ENCODE results near the gene TCF15. TPM values are rescaled to one million over a fixed set of nuclear protein-coding genes. Genes with fewer than 3 reads are reported as not detected.

The TCF15 gene
- total and polyA plus RNA-seq, 3 experiments from 2014 or later = not detected

Other genes with a start within 250 kb of the TCF15 start
- 10 to 100 TPM; 24.6 to 28.7 TPM for gene TRIB3, start 229.5 kb downstream of the TCF15 start, total RNA-seq
- gene TRIB3, start 229.5 kb downstream of the TCF15 start, polyA plus RNA-seq = 12.0 TPM
- gene RBCK1, start 202.0 kb downstream of the TCF15 start, total RNA-seq = 10 to 100 TPM; 83.7 to 90.5 TPM
- 95.7 TPM for gene RBCK1, start 202.0 kb downstream of the TCF15 start, polyA plus RNA-seq
- gene TBC1D20, start 147.8 kb downstream of the TCF15 start, total RNA-seq = 10 to 100 TPM; 24.6 to 25.0 TPM
- 28.6 TPM for gene TBC1D20, start 147.8 kb downstream of the TCF15 start, polyA plus RNA-seq
- gene CSNK2A1, start 66.5 kb downstream of the TCF15 start, total RNA-seq = 100 to 1,000 TPM; 172 to 173 TPM
- gene CSNK2A1, start 66.5 kb downstream of the TCF15 start, polyA plus RNA-seq = 53.1 TPM
- 10 to 100 TPM; 25.9 to 26.3 TPM for gene SRXN1, start 42.9 kb upstream of the TCF15 start, total RNA-seq
- 20.3 TPM for gene SRXN1, start 42.9 kb upstream of the TCF15 start, polyA plus RNA-seq
- gene SCRT2, start 65.5 kb upstream of the TCF15 start, total RNA-seq = not detected
- gene SCRT2, start 65.5 kb upstream of the TCF15 start, polyA plus RNA-seq = not detected
- gene SLC52A3, start 158.2 kb upstream of the TCF15 start, total RNA-seq = not detected
- gene SLC52A3, start 158.2 kb upstream of the TCF15 start, polyA plus RNA-seq = not detected
- 10 to 100 TPM; 13.3 to 15.0 TPM for gene FAM110A, start 223.4 kb upstream of the TCF15 start, total RNA-seq
- 14.9 TPM for gene FAM110A, start 223.4 kb upstream of the TCF15 start, polyA plus RNA-seq

Data from CD8-positive, alpha-beta memory T cell (primary cell).